Measurements from ENCODE around the gene TMEM92. TPM values are rescaled to one million over a fixed set of nuclear protein-coding genes. Genes with fewer than 3 reads are reported as not detected.

The TMEM92 gene
- total and polyA plus RNA-seq, 2 of the 13 experiments (the other 11 are each of a cell fraction or from before 2014, with no cell fraction given): 0.07 TPM; not detected in 1

GRCh38 chr17:50268743-50269275, 5.5 kb upstream of the TMEM92 start:
- Histone ChIP-seq H3K36me3 (replicated peaks in 1 of 2; ENCODE audit: control insufficient read depth in 1 of 2, insufficient read depth in 2 of 2, low read length in 2 of 2) (no peaks in the 10 kb centered on the region), H3K79me2 (ENCODE audit: insufficient read depth, low read length) (no peaks in the 10 kb centered on the region), H3K9me3 (ENCODE audit: low read length) (no peaks in the 10 kb centered on the region), H2AFZ (ENCODE audit: low read length) (no peak overlapping the region), H3K27me3 (ENCODE audit: control insufficient read depth in 1 of 2, insufficient read depth in 2 of 2, low read length in 2 of 2) (peaks cover 10 to 74% of the 10 kb centered on the region in 2 experiments; a peak in 4 of 5 replicates), H3K4me1 (ENCODE audit: insufficient read depth, low read length) (peaks cover 25% of the 10 kb centered on the region), H3K4me2 (ENCODE audit: low read depth, low read length) (no peak overlapping the region), H4K20me1 (ENCODE audit: insufficient read depth, low read length) (no peaks in the 10 kb centered on the region), H3K9ac (ENCODE audit: insufficient read depth, low read depth, low read length) (no peak overlapping the region), H3K4me3 (replicated peaks in 1 of 3; ENCODE audit: insufficient read depth in 1 of 3, low read depth in 2 of 3, low read length in 3 of 3) (no peak overlapping the region), H3K27ac (ENCODE audit: extremely low read length, insufficient read depth, low read length) (no peak overlapping the region)
- ATAC-seq: no peak
- in situ Hi-C loops (cut with HindIII; ENCODE audit: extremely low pct_ligation_motif_present, low pct_unique_long_range_greater_than_20kb) (no loop called here), intact Hi-C loops (cut with micrococcal nuclease; ENCODE audit: unreplicated experiment) (no loop called here)
- DNase-seq (ENCODE audit: low spot score): no peak
- FAIRE-seq: no peak
- ChIA-PET POLR2A (no interaction called here), CTCF (ENCODE audit: low intra/inter-chr PET ratio, low total read pairs) (interaction anchor here (10.8 kb wide), 1 partner anchor 68 kb away, joined by 301 read pairs; the partner anchor contains the start of gene COL1A1)
- no peak for TF ChIP-seq ATF3 (CRISPR knock-in tag; IDR thresholded peaks at IDR 0.05)
- TF ChIP-seq ZBTB43 (CRISPR knock-in tag; conservative IDR thresholded peaks at IDR 0.05): no peak
- no peak for TF ChIP-seq MIXL1 (CRISPR knock-in tag; IDR thresholded peaks at IDR 0.05)
- no peak for TF ChIP-seq PLSCR1 (CRISPR knock-in tag; IDR thresholded peaks at IDR 0.05; ENCODE audit: borderline replicate concordance)
- TF ChIP-seq TARDBP (CRISPR knock-in tag; IDR thresholded peaks at IDR 0.05): no peak
- no peak for TF ChIP-seq DRAP1 (CRISPR knock-in tag; IDR thresholded peaks at IDR 0.05)
- no peak for TF ChIP-seq HDAC1 (CRISPR knock-in tag; IDR thresholded peaks at IDR 0.05)
- TF ChIP-seq NFIB (CRISPR knock-in tag; IDR thresholded peaks at IDR 0.05; ENCODE audit: borderline replicate concordance): no peak
- TF ChIP-seq AHR (CRISPR knock-in tag; IDR thresholded peaks at IDR 0.05): no peak
- BruUV-seq (replicated peaks): no TSS peak
- WGBS (ENCODE audit: low lambda C conversion rate): 27% methylated on average over 7 of the region's 7 CpGs
